PC-3 (cell line): ENCODE results near the gene CREB3L4. TPM values are rescaled to one million over a fixed set of nuclear protein-coding genes. Genes with fewer than 3 reads are reported as not detected.

Experiments
- ATAC-seq: fragments of 200-7000 bp; cut with Tn5 transposase; 2 replicates; pipeline ENCODE4 v1.9.1; 2020; ENCODE audit warnings: mild to moderate bottlenecking, moderate library complexity
- BruUV-seq: library from RNA; stranded (reverse); fragments of 400-500 nt; replicated peaks from 2 replicates; lab custom pipeline; 2021; lab: Mats Ljungman, UMichigan
- CTCF ChIA-PET: fragments of 300-600 bp; sonication (Branson Sonifier 250); formaldehyde crosslinking; loops from one replicate; lab custom pipeline; 2022; ENCODE audit warnings: antibody characterized with exemption; lab: Charles Lee
- POLR2A ChIA-PET: fragments of 300-600 bp; sonication (Branson Sonifier 250); formaldehyde crosslinking; loops from one replicate; lab custom pipeline; 2022; ENCODE audit warnings: antibody characterized with exemption; ENCODE audit not compliant: unreplicated experiment; lab: Charles Lee
- DNase-seq: peaks from one replicate; pipeline ENCODE4 v3.0.0-alpha.2; 2015
- H2AFZ ChIP-seq: fragments of 300-600 bp; sonication (generic); 2 replicates; pipeline ENCODE4 v1.6.0; 2016; ENCODE audit warnings: antibody characterized with exemption, low read length
- H3F3A ChIP-seq: fragments of 300-600 bp; sonication (generic); one replicate; pipeline ENCODE4 v1.6.0; 2017; ENCODE audit warnings: antibody characterized with exemption, low read length, control low read depth, mild to moderate bottlenecking; ENCODE audit not compliant: unreplicated experiment
- H3K27ac ChIP-seq: fragments of 300-600 bp; sonication (generic); 2 replicates; pipeline ENCODE4 v1.5.1; 2016; ENCODE audit warnings: mild to moderate bottlenecking, low read length
- H3K27me3 ChIP-seq: fragments of 300-600 bp; sonication (generic); 2 replicates; pipeline ENCODE4 v1.6.1; 2016; ENCODE audit warnings: low read length, mixed read lengths
- H3K36me3 ChIP-seq: fragments of 300-600 bp; sonication (generic); 2 replicates; pipeline ENCODE4 v1.6.1; 2016; ENCODE audit warnings: low read depth, mixed run types, low read length, mixed read lengths
- H3K4me1 ChIP-seq: fragments of 300-600 bp; sonication (generic); 2 replicates; pipeline ENCODE4 v1.5.1; 2016; ENCODE audit warnings: low read length; ENCODE audit not compliant: insufficient read depth
- H3K4me2 ChIP-seq: fragments of 300-600 bp; sonication (generic); 2 replicates; pipeline ENCODE4 v1.6.0; 2016; ENCODE audit warnings: low read length
- H3K4me3 ChIP-seq: fragments of 300-600 bp; sonication (generic); 2 replicates; pipeline ENCODE4 v1.5.1; 2016; ENCODE audit warnings: mild to moderate bottlenecking, low read length, mixed read lengths
- H3K79me2 ChIP-seq: fragments of 300-600 bp; sonication (generic); 2 replicates; pipeline ENCODE4 v1.6.1; 2017; ENCODE audit warnings: low read length, mixed read lengths
- H3K9ac ChIP-seq: fragments of 300-600 bp; sonication (generic); 2 replicates; pipeline ENCODE4 v1.6.0; 2016; ENCODE audit warnings: mild to moderate bottlenecking, low read length
- H3K9me2 ChIP-seq: fragments of 300-600 bp; sonication (generic); replicated peaks from 2 replicates; pipeline ENCODE4 v1.6.1; 2016; ENCODE audit warnings: mixed run types, low read length, mixed read lengths
- H3K9me3 ChIP-seq: fragments of 300-600 bp; sonication (generic); 2 replicates; pipeline ENCODE4 v1.6.1; 2016; ENCODE audit warnings: low read length, mixed read lengths
- H4K20me1 ChIP-seq: fragments of 300-600 bp; sonication (generic); 2 replicates; pipeline ENCODE4 v1.6.1; 2016; ENCODE audit warnings: low read length, mixed read lengths
- EZH2 ChIP-seq: fragments of 300-600 bp; sonication (generic); IDR thresholded peaks from one replicate; pipeline ENCODE4 v1.6.1; 2017; ENCODE audit warnings: antibody characterized with exemption, mild to moderate bottlenecking, low read length; ENCODE audit not compliant: unreplicated experiment
- EZH2phosphoT487 ChIP-seq: fragments of 300-600 bp; sonication (generic); IDR thresholded peaks from 2 replicates; pipeline ENCODE4 v1.6.1; 2018; ENCODE audit warnings: mild to moderate bottlenecking, antibody characterized with exemption, low read length, borderline replicate concordance
- intact Hi-C: fragments of 100-400 bp; cut with micrococcal nuclease; formaldehyde crosslinking; loops from 2 replicates; pipeline ENCODE4 v1.9.0; 2023
- total RNA-seq: library from RNA; depleted of rRNA; stranded (reverse); fragments of >200 nt; gene quantifications from 2 replicates; pipeline ENCODE4 v1.2.3, GENCODE V29; 2014
- TF ChIP-seq, protein P1 (sequence below): fragments of 300-600 bp; sonication (generic); conservative IDR thresholded peaks from 2 replicates; pipeline ENCODE4 v1.5.1; 2017; ENCODE audit warnings: antibody characterized with exemption, low read depth, mild to moderate bottlenecking, low read length

The CREB3L4 gene
- total RNA-seq, 1 experiment from 2014 or later, result 28.7 TPM

DNA sequence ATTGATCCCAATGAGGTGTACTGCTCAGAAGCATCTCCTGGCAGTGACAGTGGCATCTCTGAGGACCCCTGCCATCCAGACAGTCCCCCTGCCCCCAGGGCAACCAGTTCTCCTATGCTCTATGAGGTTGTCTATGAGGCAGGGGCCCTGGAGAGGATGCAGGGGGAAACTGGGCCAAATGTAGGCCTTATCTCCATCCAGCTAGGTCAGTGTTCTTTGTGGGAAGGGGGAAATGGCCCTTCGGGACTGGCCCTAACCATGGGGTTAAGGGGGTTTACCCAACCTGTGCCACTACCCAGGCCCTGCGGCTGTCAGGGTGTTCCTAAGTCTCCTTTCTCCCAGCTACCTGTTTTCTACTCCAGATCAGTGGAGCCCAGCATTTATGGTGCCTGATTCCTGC is 1.3 kb downstream of the CREB3L4 start:
- H3K9me3 ChIP-seq, result no peaks in the 10 kb centered on the region
- H3K9ac ChIP-seq, result no peak overlapping the region; the same call in 1 of the 2 replicates
- H3K79me2 ChIP-seq, result peaks cover 39% of the 10 kb centered on the region
- no peaks in the 10 kb centered on the region for H3K9me2 ChIP-seq
- ATAC-seq (no peak), DNase-seq (no peak)
- H3F3A ChIP-seq, result no peaks in the 10 kb centered on the region
- BruUV-seq, result no TSS peak
- H3K27ac ChIP-seq, result no peak overlapping the region
- ChIA-PET CTCF (interaction anchor here (0.6 kb wide), 1 partner anchor 22 kb away, joined by 5 read pairs; the partner anchor contains the start of gene DENND4B), POLR2A (interaction anchor here (2.2 kb wide), 1 partner anchor 9 kb away, joined by 13 read pairs; the partner anchor contains the start of gene JTB)
- H3K4me2 ChIP-seq, result peak overlapping the region; percentile 93
- H3K27me3 ChIP-seq, result no peaks in the 10 kb centered on the region
- H2AFZ ChIP-seq, result 0 out of 2 replicates have a peak overlapping the region, but pooled peaks have one; percentile 80
- peaks cover 24% of the 10 kb centered on the region for H3K4me1 ChIP-seq
- H3K36me3 ChIP-seq, result peaks cover 8% of the 10 kb centered on the region
- H3K4me3 ChIP-seq, result peak overlapping the region; percentile 71
- no peak for TF ChIP-seq EZH2
- no peak for TF ChIP-seq EZH2phosphoT487
- TF ChIP-seq, protein P1, sequence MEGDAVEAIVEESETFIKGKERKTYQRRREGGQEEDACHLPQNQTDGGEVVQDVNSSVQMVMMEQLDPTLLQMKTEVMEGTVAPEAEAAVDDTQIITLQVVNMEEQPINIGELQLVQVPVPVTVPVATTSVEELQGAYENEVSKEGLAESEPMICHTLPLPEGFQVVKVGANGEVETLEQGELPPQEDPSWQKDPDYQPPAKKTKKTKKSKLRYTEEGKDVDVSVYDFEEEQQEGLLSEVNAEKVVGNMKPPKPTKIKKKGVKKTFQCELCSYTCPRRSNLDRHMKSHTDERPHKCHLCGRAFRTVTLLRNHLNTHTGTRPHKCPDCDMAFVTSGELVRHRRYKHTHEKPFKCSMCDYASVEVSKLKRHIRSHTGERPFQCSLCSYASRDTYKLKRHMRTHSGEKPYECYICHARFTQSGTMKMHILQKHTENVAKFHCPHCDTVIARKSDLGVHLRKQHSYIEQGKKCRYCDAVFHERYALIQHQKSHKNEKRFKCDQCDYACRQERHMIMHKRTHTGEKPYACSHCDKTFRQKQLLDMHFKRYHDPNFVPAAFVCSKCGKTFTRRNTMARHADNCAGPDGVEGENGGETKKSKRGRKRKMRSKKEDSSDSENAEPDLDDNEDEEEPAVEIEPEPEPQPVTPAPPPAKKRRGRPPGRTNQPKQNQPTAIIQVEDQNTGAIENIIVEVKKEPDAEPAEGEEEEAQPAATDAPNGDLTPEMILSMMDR, result no peak
- no peaks in the 10 kb centered on the region for H4K20me1 ChIP-seq
- intact Hi-C loops, result loop anchor here (1.0 kb wide), 1 partner anchor 8 kb away; the partner anchor contains the start of gene JTB

DNA sequence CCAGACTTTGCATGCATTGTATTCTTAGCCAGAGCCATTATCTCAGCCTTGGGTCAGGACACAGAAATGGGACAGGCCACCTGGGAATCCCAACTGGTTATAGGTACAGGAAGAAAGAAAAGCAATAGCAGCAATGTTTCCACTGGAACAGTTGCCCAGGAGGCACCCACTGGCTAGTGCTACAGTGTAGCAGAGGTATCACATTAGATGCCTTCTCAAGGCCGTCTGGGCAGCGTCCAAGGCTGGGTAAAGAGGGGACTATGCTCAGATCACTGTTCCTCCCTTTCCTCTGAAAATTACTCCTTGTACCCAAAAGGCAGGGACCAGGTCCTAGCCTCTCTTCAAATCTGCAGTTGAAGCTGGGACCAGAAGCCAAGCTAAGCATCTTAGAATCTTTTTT is 2.6 kb downstream of the CREB3L4 start:
- ATAC-seq, result no peak
- Histone ChIP-seq H3K27ac (no peak overlapping the region), H2AFZ (no peak overlapping the region), H3K9me3 (no peaks in the 10 kb centered on the region), H3K4me3 (no peak overlapping the region), H3K4me2 (no peak overlapping the region), H3K9ac (no peak overlapping the region), H3K79me2 (peaks cover 27% of the 10 kb centered on the region), H3K9me2 (no peaks in the 10 kb centered on the region), H3K36me3 (peaks cover 18% of the 10 kb centered on the region), H3F3A (no peaks in the 10 kb centered on the region), H3K4me1 (peaks cover 24% of the 10 kb centered on the region), H3K27me3 (no peaks in the 10 kb centered on the region), H4K20me1 (no peaks in the 10 kb centered on the region)
- BruUV-seq, result no TSS peak
- ChIA-PET POLR2A (interaction anchor here (0.6 kb wide), 1 partner anchor 12 kb away, joined by 4 read pairs; no protein-coding TSS in a partner anchor), CTCF (no interaction called here)
- intact Hi-C loops, result no loop called here
- DNase-seq, result no peak
- TF ChIP-seq, protein P1, result no peak
- no peak for TF ChIP-seq EZH2phosphoT487
- TF ChIP-seq EZH2, result no peak

DNA sequence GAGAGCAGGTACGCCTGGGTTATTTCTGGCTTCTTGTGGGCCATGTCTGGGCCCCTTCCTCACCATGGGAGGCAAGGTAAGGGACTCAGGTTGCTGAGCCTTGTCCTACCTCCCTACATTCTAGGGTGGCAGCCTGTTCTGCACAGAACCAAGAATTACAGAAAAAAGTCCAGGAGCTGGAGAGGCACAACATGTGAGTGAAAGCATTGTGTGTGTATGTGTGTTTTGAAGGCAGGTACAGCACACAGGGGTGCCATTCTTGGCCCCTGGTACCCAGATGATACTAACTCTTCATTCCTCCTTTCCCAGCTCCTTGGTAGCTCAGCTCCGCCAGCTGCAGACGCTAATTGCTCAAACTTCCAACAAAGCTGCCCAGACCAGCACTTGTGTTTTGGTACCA is 5.4 kb downstream of the CREB3L4 start:
- no peaks in the 10 kb centered on the region for H3K27me3 ChIP-seq
- H3K4me3 ChIP-seq, result no peak overlapping the region
- no peaks in the 10 kb centered on the region for H3K9me2 ChIP-seq
- H4K20me1 ChIP-seq, result no peaks in the 10 kb centered on the region
- H3K9me3 ChIP-seq, result no peaks in the 10 kb centered on the region
- no peaks in the 10 kb centered on the region for H3F3A ChIP-seq
- BruUV-seq, result no TSS peak
- intact Hi-C loops, result no loop called here
- H3K27ac ChIP-seq, result no peak overlapping the region
- TF ChIP-seq EZH2phosphoT487 (no peak), EZH2 (no peak)
- TF ChIP-seq, protein P1, result no peak
- peaks cover 30% of the 10 kb centered on the region for H3K79me2 ChIP-seq
- POLR2A ChIA-PET, result interaction anchor here (0.6 kb wide), 1 partner anchor 9 kb away, joined by 4 read pairs; the partner anchor contains the start of gene SLC39A1
- no peak overlapping the region for H3K4me2 ChIP-seq
- CTCF ChIA-PET, result no interaction called here
- no peak for DNase-seq
- peaks cover 21% of the 10 kb centered on the region for H3K4me1 ChIP-seq
- H3K9ac ChIP-seq, result no peak overlapping the region
- H3K36me3 ChIP-seq, result peaks cover 22% of the 10 kb centered on the region
- no peak for ATAC-seq
- H2AFZ ChIP-seq, result no peak overlapping the region
